Endothelial cell of umbilical vein (primary cell): Measurements from ENCODE around the gene KRTAP5-6. TPM values are rescaled to one million over a fixed set of nuclear protein-coding genes. Genes with fewer than 3 reads are reported as not detected.

ENCODE experiments used
- BruUV-seq: library from RNA; stranded (reverse); fragments of 400-500 nt; replicated peaks from 2 replicates; lab custom pipeline; 2021; lab: Mats Ljungman, UMichigan
- CTCF ChIA-PET: fragments of 300-600, 350-600 bp; sonication (Branson Sonifier 250); formaldehyde crosslinking; loops from one replicate; lab custom pipeline; 2021; ENCODE audit warnings: antibody characterized with exemption, inconsistent platforms; lab: Charles Lee
- POLR2A ChIA-PET: fragments of 300-600, 350-600 bp; sonication (Branson Sonifier 250); formaldehyde crosslinking; loops from one replicate; lab custom pipeline; 2021; ENCODE audit warnings: antibody characterized with exemption, inconsistent platforms; lab: Charles Lee
- DNase-seq: peaks from one replicate; pipeline ENCODE4 v3.0.0-alpha.2; 2011; ENCODE audit warnings: low read depth, low spot score
- FAIRE-seq: peaks from 2 replicates; lab custom pipeline; 2011; peaks lifted over from hg19 to GRCh38; lab: Jason Lieb, UNC
- H2AFZ ChIP-seq: 2 replicates; pipeline ENCODE4 v1.6.0; 2012; ENCODE audit warnings: low read depth, low read length, control low read depth, inconsistent platforms
- H3K27ac ChIP-seq: 2 replicates; pipeline ENCODE4 v1.5.1; 2011; ENCODE audit warnings: low read depth, mild to moderate bottlenecking, control low read depth, low read length, moderate library complexity; ENCODE audit not compliant: insufficient read depth
- H3K27me3 ChIP-seq, 2 experiments: 2 replicates each; pipeline versions ENCODE4 v1.6.0 to v1.6.1; 2011; ENCODE audit warnings: low read length in 2 of 2, mixed read lengths in 1 of 2; ENCODE audit not compliant: control insufficient read depth in 2 of 2, insufficient read depth in 2 of 2
- H3K36me3 ChIP-seq, 2 experiments: 2 replicates in 1 of 2; 3 replicates in 1 of 2; pipeline ENCODE4 v1.5.1; 2011; ENCODE audit warnings: low read length in 2 of 2, mild to moderate bottlenecking in 1 of 2, moderate library complexity in 1 of 2; ENCODE audit not compliant: control insufficient read depth in 2 of 2, insufficient read depth in 2 of 2; ENCODE audit errors: extremely low read depth in 1 of 2
- H3K4me1 ChIP-seq: 3 replicates; pipeline ENCODE4 v1.5.1; 2011; ENCODE audit warnings: mild to moderate bottlenecking, low read length; ENCODE audit not compliant: control insufficient read depth, insufficient read depth; ENCODE audit errors: extremely low read depth
- H3K4me2 ChIP-seq: 2 replicates; pipeline ENCODE4 v1.6.1; 2011; ENCODE audit warnings: low read length, control low read depth, mixed read lengths; ENCODE audit not compliant: insufficient read depth
- H3K4me3 ChIP-seq, 3 experiments: fragments of 200-600 bp in 1 of 3; sonication (generic), shearing (Covaris generic) in 1 of 3; replicated peaks in 1 of 3; 2 replicates each; pipeline ENCODE4 v1.5.1; 2011 to 2016; ENCODE audit warnings: control low read depth in 3 of 3, low read length in 3 of 3, mild to moderate bottlenecking in 2 of 3, inconsistent platforms in 1 of 3, low read depth in 1 of 3, moderate library complexity in 1 of 3; ENCODE audit not compliant: insufficient read depth in 1 of 3
- H3K79me2 ChIP-seq: 2 replicates; pipeline ENCODE4 v1.6.0; 2012; ENCODE audit warnings: low read length, inconsistent platforms; ENCODE audit not compliant: control insufficient read depth, insufficient read depth
- H3K9ac ChIP-seq: replicated peaks from 2 replicates; pipeline ENCODE3; 2011; ENCODE audit warnings: low read length, control low read depth; ENCODE audit not compliant: insufficient read depth; ENCODE audit errors: extremely low read depth
- H3K9me1 ChIP-seq: replicated peaks from 3 replicates; pipeline ENCODE4 v1.6.0; 2011; ENCODE audit warnings: mild to moderate bottlenecking, low read length; ENCODE audit not compliant: control insufficient read depth, insufficient read depth; ENCODE audit errors: extremely low read depth
- H3K9me3 ChIP-seq: replicated peaks from 2 replicates; pipeline ENCODE4 v1.5.1; 2012; ENCODE audit warnings: low read length, inconsistent platforms; ENCODE audit not compliant: control insufficient read depth, insufficient read depth
- H4K20me1 ChIP-seq: replicated peaks from 2 replicates; pipeline ENCODE3; 2011; ENCODE audit warnings: mild to moderate bottlenecking, low read length; ENCODE audit not compliant: control insufficient read depth, insufficient read depth; ENCODE audit errors: extremely low read depth
- CTCF ChIP-seq, 2 donors: IDR thresholded peaks; 1 replicate in 1 of 2; 2 replicates in 1 of 2; pipeline ENCODE4 v1.5.1; 2011; ENCODE audit warnings: low read length in 2 of 2, mild to moderate bottlenecking in 2 of 2, moderate library complexity in 2 of 2, control low read depth in 1 of 2, inconsistent platforms in 1 of 2, low read depth in 1 of 2; ENCODE audit not compliant: insufficient read depth in 1 of 2; ENCODE audit errors: extremely low read depth in 1 of 2
- EZH2 ChIP-seq: IDR thresholded peaks from 2 replicates; pipeline ENCODE4 v1.6.1; 2012; ENCODE audit warnings: borderline replicate concordance, low read depth, mild to moderate bottlenecking, moderate library complexity, low read length, inconsistent platforms; ENCODE audit not compliant: severe bottlenecking
- FOS ChIP-seq: IDR thresholded peaks from 2 replicates; pipeline ENCODE4 v1.6.1; 2011; ENCODE audit warnings: mild to moderate bottlenecking, low read length, moderate library complexity, borderline replicate concordance; ENCODE audit not compliant: insufficient read depth
- GATA2 ChIP-seq: IDR thresholded peaks from 2 replicates; pipeline ENCODE4 v1.7.0; 2011; ENCODE audit warnings: low read depth, mild to moderate bottlenecking, moderate library complexity, mixed read lengths, low read length; ENCODE audit not compliant: insufficient read length, insufficient read depth
- JUN ChIP-seq: IDR thresholded peaks from 2 replicates; pipeline ENCODE4 v1.6.1; 2011; ENCODE audit warnings: borderline replicate concordance, low read depth; ENCODE audit not compliant: insufficient read length, insufficient read depth
- MYC ChIP-seq: IDR thresholded peaks from one replicate; pipeline ENCODE4 v1.6.1; 2011; ENCODE audit warnings: mild to moderate bottlenecking, low read depth, low read length
- POLR2A ChIP-seq: IDR thresholded peaks from 2 replicates; pipeline ENCODE4 v1.6.1; 2012; ENCODE audit warnings: low read depth, mild to moderate bottlenecking, control low read depth, low read length
- POLR2AphosphoS5 ChIP-seq: IDR thresholded peaks from 2 replicates; pipeline ENCODE4 v1.6.1; 2012; ENCODE audit warnings: low read depth, mild to moderate bottlenecking, control low read depth, low read length, moderate library complexity; ENCODE audit not compliant: insufficient read depth
- dilution Hi-C: fragments of 300-500 bp; cut with MboI; formaldehyde crosslinking; loops from one replicate; pipeline ENCODE4 v1.15.0; 2019; ENCODE audit warnings: low sequenced_read_pairs; ENCODE audit not compliant: extremely low pct_ligation_motif_present
- intact Hi-C: fragments of 100-400 bp; cut with micrococcal nuclease; formaldehyde crosslinking; loops from one replicate; pipeline ENCODE4 v1.10.0; 2022
- polyA plus RNA-seq, 4 experiments: library from polyadenylated mRNA; depleted of rRNA in 3 of 4; stranded (reverse) in 3 of 4; unstranded in 1 of 4; fragments of >200 nt; gene quantifications; 2 replicates each; pipeline versions ENCODE4 v1.2.1 to v1.2.3, GENCODE V29; 2011 to 2012; ENCODE audit warnings: missing spikeins in 1 of 4
- total RNA-seq: library from RNA; stranded (reverse); gene quantifications from 2 replicates; pipeline ENCODE4 v1.2.3, GENCODE V29; 2021
- TF ChIP-seq, protein P1 (sequence below): IDR thresholded peaks from 2 replicates; pipeline ENCODE4 v1.6.1; 2011; ENCODE audit not compliant: insufficient read depth, insufficient read length

The KRTAP5-6 gene
- total and polyA plus RNA-seq, 2 donors (not counting 3 experiments of a cell fraction or from before 2014, with no cell fraction given): not detected

DNA sequence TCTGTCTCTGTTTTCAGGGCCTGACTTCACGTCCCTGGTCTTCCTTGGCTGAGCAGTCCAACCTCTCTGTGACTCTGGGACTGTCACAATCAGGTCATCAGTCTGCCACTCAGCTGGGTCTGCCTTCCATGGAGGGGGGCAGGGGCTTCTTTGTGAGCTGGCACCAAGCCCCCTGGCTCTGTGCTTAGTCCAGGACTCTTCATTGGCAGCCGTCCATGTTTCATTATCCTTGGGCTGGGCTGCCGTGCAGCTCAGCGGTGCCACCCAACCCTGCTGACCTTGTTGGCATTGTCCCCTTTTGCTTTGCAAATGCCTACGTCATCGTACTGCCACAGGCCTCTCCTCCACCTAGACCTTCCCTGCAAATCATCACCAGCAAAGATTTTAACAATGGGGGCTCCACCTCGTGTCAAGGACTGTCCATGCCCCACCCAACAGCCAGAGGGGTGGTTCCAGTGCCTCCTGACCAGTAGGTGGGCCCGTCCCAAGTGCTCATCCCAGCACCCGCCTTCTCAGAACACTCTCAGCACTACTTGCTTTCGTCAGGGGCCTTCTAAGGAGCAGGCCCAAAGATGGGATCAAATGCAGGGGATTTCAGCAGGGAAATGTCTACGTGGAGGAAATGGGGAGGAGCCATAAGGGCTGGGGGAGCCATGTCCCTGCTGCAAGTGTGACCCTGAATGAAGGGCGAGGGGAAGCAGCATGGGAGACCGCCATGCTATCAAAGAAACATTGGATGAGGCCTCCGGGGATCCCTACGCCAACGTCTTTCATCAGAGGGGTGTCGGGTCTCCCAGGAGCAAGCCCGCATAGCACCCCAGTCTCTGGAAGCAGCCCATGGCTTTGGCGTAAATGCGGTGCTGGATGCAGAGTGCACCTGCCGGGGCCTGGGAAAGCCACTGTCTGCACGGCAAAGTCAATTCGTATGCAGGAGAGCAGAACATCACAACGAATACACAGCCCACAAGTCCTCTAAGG, 18.2 kb downstream of the KRTAP5-6 start:
- Histone ChIP-seq H4K20me1 (no peaks in the 10 kb centered on the region), H3K27me3 (peaks cover 0 to 1% of the 10 kb centered on the region in 2 experiments), H3K36me3 (no peaks in the 10 kb centered on the region), H3K4me1 (no peaks in the 10 kb centered on the region), H3K9me1 (no peaks in the 10 kb centered on the region), H2AFZ (no peak overlapping the region), H3K4me3 (no peak overlapping the region), H3K27ac (no peak overlapping the region), H3K9me3 (no peaks in the 10 kb centered on the region), H3K79me2 (no peaks in the 10 kb centered on the region), H3K4me2 (no peak overlapping the region), H3K9ac (no peak overlapping the region)
- intact Hi-C loops (no loop called here), dilution Hi-C loops (no loop called here)
- CTCF ChIA-PET: interaction anchor here (1.0 to 1.3 kb wide), 3 partner anchors 14 to 118 kb away, joined by 3 to 5 read pairs (median 3); no protein-coding TSS in a partner anchor
- POLR2A ChIA-PET: no interaction called here
- DNase-seq: no peak
- TF ChIP-seq JUN (no peak), MYC (no peak), FOS (no peak), POLR2A (no peak), EZH2 (no peak), CTCF (IDR thresholded peaks at IDR 0.05; ENCODE audit: extremely low read depth in 1 of 2, insufficient read depth in 1 of 2, low read depth in 1 of 2, low read length in 2 of 2) (no peak), GATA2 (no peak), POLR2AphosphoS5 (no peak)
- TF ChIP-seq, protein P1, sequence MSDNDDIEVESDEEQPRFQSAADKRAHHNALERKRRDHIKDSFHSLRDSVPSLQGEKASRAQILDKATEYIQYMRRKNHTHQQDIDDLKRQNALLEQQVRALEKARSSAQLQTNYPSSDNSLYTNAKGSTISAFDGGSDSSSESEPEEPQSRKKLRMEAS: no peak
- BruUV-seq: no TSS peak
- no peak for FAIRE-seq
